Stimulated activated CD8-positive, alpha-beta memory T cell treated with anti-CD3 and anti-CD28 coated beads, Interleukin-15, amount 100 ng/mL, for 4 hours (primary cell): ENCODE results near the gene RGS9.
"Not testable (repeated sequence)": the region's sequence is repeated elsewhere in the genome, so short reads cannot be mapped to it uniquely, and the experiment has no call there.

Source experiments
- DNase-seq, 2 donors: peaks; one replicate each; pipeline ENCODE4 v3.0.0-alpha.2; 2020; ENCODE audit warnings: low read depth in 2 of 2

Gene RGS9

DNA sequence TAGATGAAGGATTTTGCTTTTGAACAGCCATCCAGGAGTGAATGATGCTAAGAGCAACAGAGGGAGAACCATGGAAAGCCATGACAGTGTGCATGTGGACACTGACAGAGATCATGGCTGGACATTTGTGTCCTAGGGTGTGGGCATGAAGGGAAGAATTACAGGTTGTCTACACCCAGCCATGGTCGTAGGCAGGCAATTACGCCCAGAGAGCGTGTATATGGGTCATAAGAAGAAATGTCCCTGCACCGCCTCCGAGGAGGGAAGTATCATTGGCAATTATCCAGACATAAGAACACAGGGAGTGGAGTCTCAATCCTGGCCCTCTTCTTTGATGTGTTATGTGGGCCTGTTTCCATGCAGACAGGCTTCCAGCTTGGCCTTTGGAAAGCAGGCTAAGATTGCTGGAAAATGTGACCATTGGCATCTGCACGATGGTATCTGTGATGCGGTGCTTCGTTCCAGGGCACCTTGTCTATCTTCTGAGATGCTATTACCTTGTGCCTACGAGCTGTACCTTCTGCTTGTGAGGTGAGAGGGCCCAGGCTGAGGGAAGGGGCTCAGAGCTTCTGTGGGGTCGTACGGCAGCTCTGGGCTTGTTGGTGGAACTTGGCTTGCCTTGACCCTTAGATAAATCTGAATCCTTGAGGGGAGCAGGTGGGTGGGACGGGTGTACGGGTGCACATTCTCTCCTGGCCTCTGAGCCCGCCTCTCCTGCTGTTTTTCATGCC is 19.8 kb downstream of the RGS9 start:
- no peak for DNase-seq

DNA sequence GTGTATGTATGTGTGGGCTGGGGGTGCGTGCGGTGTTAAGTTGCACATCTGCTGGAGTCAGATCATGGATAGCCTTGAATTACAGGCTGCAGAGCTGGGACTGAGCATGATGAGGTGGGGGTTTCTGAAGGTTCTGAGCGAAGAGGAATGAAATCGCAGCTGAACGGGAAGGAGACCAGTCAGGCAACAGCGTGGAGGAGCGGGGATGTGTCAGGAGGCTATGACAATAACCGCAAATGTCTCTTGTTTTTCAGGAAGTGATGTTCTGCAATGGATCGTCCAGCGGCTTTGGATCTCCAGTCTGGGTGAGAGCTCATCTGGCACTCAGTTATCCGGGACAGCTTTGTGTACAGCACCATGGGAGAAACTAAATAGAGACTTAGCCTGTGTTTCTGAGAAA is 20.9 kb downstream of the RGS9 start:
- DNase-seq: no peak

DNA sequence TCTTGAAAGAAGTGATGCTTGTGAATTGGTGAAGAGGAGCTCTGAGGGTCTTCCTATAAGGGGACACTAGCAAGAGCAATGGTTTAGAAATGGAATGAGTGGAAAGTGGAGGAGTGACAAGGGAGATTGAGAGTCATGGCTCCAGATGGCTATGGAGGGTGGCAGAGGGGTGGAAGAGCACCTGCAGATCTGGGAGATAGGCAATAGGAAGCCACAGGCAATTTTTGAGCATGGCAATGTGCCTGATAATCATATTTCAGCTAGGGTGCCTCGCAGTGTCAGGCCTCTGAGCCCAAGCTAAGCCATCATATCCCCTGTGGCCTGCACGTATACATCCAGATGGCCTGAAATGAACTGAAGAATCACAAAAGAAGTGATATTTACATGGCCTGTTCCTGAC is 21.5 kb downstream of the RGS9 start:
- no peak for DNase-seq

GRCh38 chr17:65160516-65160915 is 23.3 kb downstream of the RGS9 start:
- no peak for DNase-seq

GRCh38 chr17:65163990-65164495 is 26.9 kb downstream of the RGS9 start:
- DNase-seq: peak in 1 of 2 donors; percentile 47

DNA sequence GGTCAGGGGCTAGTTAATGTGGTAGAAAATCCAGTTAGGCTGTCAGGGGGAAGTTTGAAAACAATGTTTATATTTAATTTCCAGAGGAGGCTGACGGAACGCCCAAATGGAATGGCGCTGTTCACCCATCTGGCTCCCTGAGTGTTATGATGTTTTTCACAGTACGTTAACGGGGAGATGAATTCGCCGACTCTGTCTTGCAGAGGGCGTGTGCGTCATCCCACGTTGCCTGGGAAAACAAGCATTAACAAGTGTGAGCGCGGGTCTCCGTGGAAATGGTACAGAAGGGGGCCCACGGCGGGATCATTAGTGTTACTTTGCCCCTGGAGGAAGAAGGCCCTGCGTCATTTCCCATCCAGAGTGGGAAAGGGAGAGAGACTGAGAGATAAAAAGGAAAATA is 29.6 kb downstream of the RGS9 start:
- no peak for DNase-seq

- no peak for DNase-seq
Observed at GRCh38 chr17:65167566-65167965, 30.4 kb downstream of the RGS9 start.

- no peak for DNase-seq
Observed at GRCh38 chr17:65169691-65170090, 32.5 kb downstream of the RGS9 start.

- DNase-seq: no peak
Observed at GRCh38 chr17:65170839-65171238, 33.7 kb downstream of the RGS9 start.

DNA sequence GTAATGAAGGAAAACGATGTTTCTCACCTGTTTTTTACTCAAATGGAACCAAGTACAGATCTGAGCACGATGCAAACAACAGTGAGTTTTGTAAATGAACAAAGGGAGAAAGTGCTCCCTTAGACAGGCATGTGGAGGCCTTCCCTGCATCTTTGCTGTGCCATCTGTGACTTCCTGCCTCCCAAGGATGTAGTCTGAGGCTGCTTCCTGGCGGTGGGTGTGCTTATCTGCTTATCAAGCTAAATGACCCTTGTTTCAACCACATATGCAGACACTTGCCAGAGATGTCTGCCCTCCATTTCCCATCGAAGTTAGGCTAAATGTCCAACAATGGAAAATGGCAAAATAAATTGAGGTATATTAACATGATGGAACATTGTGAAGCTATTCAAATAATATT is 34.6 kb downstream of the RGS9 start:
- no peak for DNase-seq

DNA sequence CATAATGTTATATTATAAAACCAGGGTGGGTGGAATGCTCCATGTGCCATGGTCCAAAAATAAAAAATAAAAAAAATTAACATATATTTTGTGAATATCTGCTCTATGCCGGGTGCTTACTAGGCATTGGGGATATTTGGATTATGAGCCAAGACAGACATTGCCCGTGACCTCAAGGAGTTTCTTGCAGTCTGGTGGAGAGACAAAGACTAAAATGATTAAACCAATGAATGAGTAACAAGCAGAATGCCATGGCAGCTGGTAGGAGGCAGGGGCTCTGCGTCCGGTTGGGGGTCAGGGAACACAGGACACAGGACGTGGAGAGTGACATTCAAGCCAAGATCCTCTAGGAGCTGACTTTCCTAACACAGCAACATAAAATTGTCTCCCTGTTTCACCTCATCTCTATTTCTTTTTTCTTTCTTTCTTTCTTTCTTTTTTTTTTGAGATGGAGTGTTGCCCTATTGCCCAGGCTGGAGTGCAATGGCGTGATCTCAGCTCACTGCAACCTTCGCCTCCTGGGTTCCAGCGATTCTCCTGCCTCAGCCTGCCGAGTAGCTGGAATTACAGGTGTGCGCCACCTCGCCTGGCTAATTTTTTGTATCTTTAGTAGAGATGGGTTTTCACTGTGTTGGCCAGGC is 35.4 kb downstream of the RGS9 start:
- DNase-seq: no peak

GRCh38 chr17:65173284-65173793 is 36.2 kb downstream of the RGS9 start:
- DNase-seq: peak; percentile 19 to 56

GRCh38 chr17:65173976-65174683 is 37.0 kb downstream of the RGS9 start:
- DNase-seq: no peak

- DNase-seq: no peak
Observed at GRCh38 chr17:65174974-65175373, 37.8 kb downstream of the RGS9 start.

GRCh38 chr17:65175952-65176351 is 38.8 kb downstream of the RGS9 start:
- DNase-seq: no peak

DNA sequence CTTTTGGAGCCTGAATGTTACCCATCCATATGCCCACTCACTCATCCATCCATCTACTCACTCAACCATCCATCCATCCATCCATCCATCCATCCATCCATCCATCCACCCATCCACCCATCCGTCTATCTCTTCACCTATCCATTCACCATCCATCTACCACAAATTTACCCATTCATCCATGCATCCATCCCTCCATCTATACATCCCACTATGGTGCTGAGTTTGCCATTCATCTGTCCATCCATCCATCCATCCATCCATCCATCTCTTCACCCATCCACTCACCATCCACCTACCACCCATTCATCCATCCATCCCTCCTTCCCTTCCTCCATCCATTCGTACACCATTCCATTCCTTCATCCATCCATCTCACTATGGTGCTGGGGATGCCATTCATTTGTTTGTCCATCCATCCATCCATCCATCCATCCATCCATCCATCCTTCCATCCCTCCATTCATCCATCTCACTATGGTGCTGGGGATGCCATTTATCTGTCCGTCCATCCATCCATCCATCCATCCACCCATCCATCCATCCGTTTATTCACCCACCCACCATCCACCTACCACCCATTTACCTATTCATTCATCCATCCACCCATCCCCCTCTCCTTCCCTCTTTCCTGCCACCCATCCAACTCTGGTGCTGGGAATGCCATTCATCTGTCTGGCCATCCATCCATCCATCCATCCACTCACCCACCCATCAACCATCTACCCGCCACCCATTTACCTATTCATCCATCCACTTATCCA is 39.7 kb downstream of the RGS9 start:
- no peak for DNase-seq

DNA sequence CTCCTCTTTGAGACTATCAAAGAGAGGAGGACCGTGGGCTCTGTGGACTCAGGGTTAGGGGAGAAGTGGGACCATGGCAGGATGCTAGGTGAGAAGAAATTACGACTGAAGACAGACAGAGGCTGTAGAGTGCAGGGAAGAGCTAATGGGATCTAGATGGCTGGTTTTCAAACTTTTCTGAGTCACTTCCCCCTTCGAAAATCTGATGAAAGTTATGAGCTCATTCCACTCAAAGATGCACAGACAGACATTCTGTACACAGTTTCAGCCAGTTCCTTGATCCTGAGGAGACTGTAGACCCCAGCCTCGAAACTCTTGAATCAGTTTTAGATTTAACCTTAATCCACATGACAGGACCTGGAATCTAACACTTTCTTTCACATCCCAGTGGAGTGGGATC is 40.7 kb downstream of the RGS9 start:
- no peak for DNase-seq

DNA sequence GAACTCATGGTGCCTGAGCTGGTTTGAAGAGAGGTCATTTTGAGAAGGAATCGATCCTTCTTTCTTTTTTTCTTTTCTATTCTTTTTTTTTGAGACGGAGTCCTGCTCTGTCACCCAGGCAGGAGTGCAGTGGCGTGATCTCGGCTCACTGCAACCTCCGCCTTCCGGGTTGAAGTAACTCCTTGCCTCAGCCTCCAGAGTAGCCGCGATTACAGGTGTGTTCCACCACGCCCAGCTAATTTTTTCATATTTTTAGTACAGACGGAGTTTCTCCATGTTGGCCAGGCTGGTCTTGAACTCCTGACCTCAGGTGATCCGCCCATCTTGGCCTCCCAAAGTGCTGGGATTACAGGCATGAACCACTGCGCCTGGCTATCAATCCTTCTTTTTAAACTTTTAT is 43.1 kb downstream of the RGS9 start:
- DNase-seq: not testable (repeated sequence)

- DNase-seq: not testable (repeated sequence)
Observed at GRCh38 chr17:65180752-65181236, 43.6 kb downstream of the RGS9 start.

DNA sequence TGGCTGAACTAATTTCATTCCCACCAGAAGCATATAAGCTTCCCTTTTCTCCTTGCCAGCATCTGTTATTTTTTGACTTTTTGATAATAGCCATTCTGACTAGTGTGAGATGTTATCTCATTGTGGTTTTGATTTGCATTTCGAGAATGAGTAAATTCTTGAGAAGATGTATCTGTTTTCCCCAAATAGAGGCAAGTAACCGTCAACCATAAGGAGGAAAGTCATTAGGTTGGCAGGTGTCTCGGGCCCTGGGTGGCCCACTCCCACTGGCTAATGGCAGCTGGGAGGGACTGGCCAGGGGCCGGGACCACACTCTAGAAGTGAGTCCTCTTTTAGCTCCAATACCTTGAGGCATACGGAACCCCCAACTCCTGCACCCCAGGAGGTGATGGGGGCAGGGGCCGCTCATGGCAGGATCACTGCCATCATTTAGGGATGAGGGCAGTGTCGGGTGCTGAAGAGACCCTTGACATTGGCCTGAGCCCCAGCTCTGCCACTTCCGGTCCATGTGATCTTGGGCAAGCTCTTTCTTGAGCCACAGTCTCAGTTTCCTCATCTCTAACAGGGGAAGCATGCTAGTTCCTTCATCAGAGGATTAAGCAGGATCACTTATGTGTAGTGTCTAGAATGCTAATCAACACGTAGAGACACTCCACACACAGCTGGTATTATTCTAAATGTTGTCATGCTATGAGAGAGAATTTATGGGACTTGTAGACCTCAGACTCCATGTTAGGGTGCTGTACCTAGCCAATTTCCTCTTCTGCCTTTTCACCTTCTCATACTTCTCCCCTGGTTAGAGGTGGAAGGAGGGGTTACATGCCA is 44.3 kb downstream of the RGS9 start:
- no peak for DNase-seq

- no peak for DNase-seq
Observed at GRCh38 chr17:65182233-65182632, 45.1 kb downstream of the RGS9 start.
